NCI-H2081 (cell line): ENCODE results near the gene ATXN1.

ENCODE experiments used
- DNase-seq, 2 experiments: peaks; one replicate each; lab custom pipeline; 2025; lab: John Stamatoyannopoulos, UW

ATXN1 gene

GRCh38 chr6:16762268-16762549 is 949 bp upstream of the ATXN1 start:
- DNase-seq, result peak in 1 of 2 experiments; percentile 27

GRCh38 chr6:16761471-16762267 is 409 bp upstream of the ATXN1 start:
- peak; percentile 59 to 68 for DNase-seq

- DNase-seq, result peak; percentile 65 to 70
Measured at GRCh38 chr6:16759646-16760515, 1.4 kb downstream of the ATXN1 start.

- no peak for DNase-seq
Measured at GRCh38 chr6:16759181-16759645, 2.0 kb downstream of the ATXN1 start.

- peak in 1 of 2 experiments; percentile 41 for DNase-seq
Measured at GRCh38 chr6:16758163-16758975, 2.9 kb downstream of the ATXN1 start.

GRCh38 chr6:16757332-16757731 is 3.9 kb downstream of the ATXN1 start:
- DNase-seq, result no peak

- DNase-seq, result no peak
Measured at GRCh38 chr6:16756660-16757255, 4.5 kb downstream of the ATXN1 start.

GRCh38 chr6:16755544-16755943 is 5.7 kb downstream of the ATXN1 start:
- DNase-seq, result no peak

- no peak for DNase-seq
Measured at GRCh38 chr6:16754876-16755275, 6.4 kb downstream of the ATXN1 start.

- no peak for DNase-seq
Measured at GRCh38 chr6:16754274-16754673, 7.0 kb downstream of the ATXN1 start.

- no peak for DNase-seq
Measured at GRCh38 chr6:16753341-16753740, 7.9 kb downstream of the ATXN1 start.

- no peak for DNase-seq
Measured at GRCh38 chr6:16752206-16752866, 8.9 kb downstream of the ATXN1 start.

- no peak for DNase-seq
Measured at GRCh38 chr6:16751251-16751946, 9.9 kb downstream of the ATXN1 start.

- DNase-seq, result no peak
Measured at GRCh38 chr6:16750566-16750965, 10.7 kb downstream of the ATXN1 start.

- no peak for DNase-seq
Measured at GRCh38 chr6:16749516-16750485, 11.5 kb downstream of the ATXN1 start.

GRCh38 chr6:16748025-16748319 is 13.3 kb downstream of the ATXN1 start:
- DNase-seq, result no peak

- DNase-seq, result no peak
Measured at GRCh38 chr6:16747232-16748024, 13.8 kb downstream of the ATXN1 start.

- DNase-seq, result no peak
Measured at GRCh38 chr6:16746812-16747211, 14.4 kb downstream of the ATXN1 start.

- DNase-seq, result no peak
Measured at GRCh38 chr6:16746401-16746800, 14.9 kb downstream of the ATXN1 start.
